Measurements from ENCODE around the gene IL1RAPL1. TPM values are rescaled to one million over a fixed set of nuclear protein-coding genes. Genes with fewer than 3 reads are reported as not detected.

Gene IL1RAPL1
- total and polyA plus RNA-seq, 2 donors (not counting 3 experiments of a cell fraction or from before 2014, with no cell fraction given) = 0.79 to 1.3 TPM

GRCh38 chrX:29388509-29388908 is 801.3 kb downstream of the IL1RAPL1 start:
- H3K27ac ChIP-seq (ENCODE audit: insufficient read depth, low read depth, low read length) = no peak overlapping the region
- FAIRE-seq = no peak
- intact Hi-C loops (cut with micrococcal nuclease) = no loop called here
- no peak overlapping the region for H3K4me2 ChIP-seq (ENCODE audit: insufficient read depth, low read length)
- no peak overlapping the region for H3K9ac ChIP-seq (replicated peaks; ENCODE audit: extremely low read depth, insufficient read depth, low read length)
- dilution Hi-C loops (cut with MboI; ENCODE audit: extremely low pct_ligation_motif_present, low sequenced_read_pairs) = no loop called here
- ChIA-PET POLR2A (no interaction called here), CTCF (interaction anchor here (1.0 kb wide), 1 partner anchor 90 kb away, joined by 3 read pairs; no protein-coding TSS in a partner anchor)
- H4K20me1 ChIP-seq (replicated peaks; ENCODE audit: control insufficient read depth, extremely low read depth, insufficient read depth, low read length) = no peaks in the 10 kb centered on the region
- H3K9me3 ChIP-seq (replicated peaks; ENCODE audit: control insufficient read depth, insufficient read depth, low read length) = no peaks in the 10 kb centered on the region
- no peaks in the 10 kb centered on the region for H3K36me3 ChIP-seq (ENCODE audit: control insufficient read depth in 2 of 2, extremely low read depth in 1 of 2, insufficient read depth in 2 of 2, low read length in 2 of 2)
- H3K4me3 ChIP-seq (replicated peaks in 1 of 3; ENCODE audit: insufficient read depth in 1 of 3, low read depth in 1 of 3, low read length in 3 of 3) = no peak overlapping the region
- no TSS peak for BruUV-seq (replicated peaks)
- no peaks in the 10 kb centered on the region for H3K4me1 ChIP-seq (ENCODE audit: control insufficient read depth, extremely low read depth, insufficient read depth, low read length)
- H3K9me1 ChIP-seq (replicated peaks; ENCODE audit: control insufficient read depth, extremely low read depth, insufficient read depth, low read length) = no peaks in the 10 kb centered on the region
- no peak for TF ChIP-seq CTCF (IDR thresholded peaks at IDR 0.05; ENCODE audit: extremely low read depth in 1 of 2, insufficient read depth in 1 of 2, low read depth in 1 of 2, low read length in 2 of 2)
- TF ChIP-seq EZH2 (IDR thresholded peaks at IDR 0.05; ENCODE audit: borderline replicate concordance, low read depth, low read length, severe bottlenecking) = no peak
- no peak for TF ChIP-seq POLR2A (IDR thresholded peaks at IDR 0.05; ENCODE audit: low read depth, low read length)
- no peak for TF ChIP-seq MYC (IDR thresholded peaks at IDR 0.05; ENCODE audit: low read depth, low read length)
- no peak for TF ChIP-seq JUN (IDR thresholded peaks at IDR 0.05; ENCODE audit: borderline replicate concordance, insufficient read depth, insufficient read length, low read depth)
- TF ChIP-seq, protein P1, sequence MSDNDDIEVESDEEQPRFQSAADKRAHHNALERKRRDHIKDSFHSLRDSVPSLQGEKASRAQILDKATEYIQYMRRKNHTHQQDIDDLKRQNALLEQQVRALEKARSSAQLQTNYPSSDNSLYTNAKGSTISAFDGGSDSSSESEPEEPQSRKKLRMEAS (IDR thresholded peaks at IDR 0.05; ENCODE audit: insufficient read depth, insufficient read length) = no peak
- TF ChIP-seq POLR2AphosphoS5 (IDR thresholded peaks at IDR 0.05; ENCODE audit: insufficient read depth, low read depth, low read length) = no peak
- TF ChIP-seq GATA2 (IDR thresholded peaks at IDR 0.05; ENCODE audit: insufficient read depth, insufficient read length, low read depth, low read length) = no peak
- no peak for TF ChIP-seq FOS (IDR thresholded peaks at IDR 0.05; ENCODE audit: borderline replicate concordance, insufficient read depth, low read length)
- no peaks in the 10 kb centered on the region for H3K27me3 ChIP-seq (ENCODE audit: control insufficient read depth in 2 of 2, insufficient read depth in 2 of 2, low read length in 2 of 2)
- H2AFZ ChIP-seq (ENCODE audit: low read depth, low read length) = no peak overlapping the region
- no peak for DNase-seq (ENCODE audit: low read depth, low spot score)
- no peaks in the 10 kb centered on the region for H3K79me2 ChIP-seq (ENCODE audit: control insufficient read depth, insufficient read depth, low read length)

Measured in endothelial cell of umbilical vein (primary cell).